Measurements from ENCODE around the gene MIA2. TPM values are rescaled to one million over a fixed set of nuclear protein-coding genes. Genes with fewer than 3 reads are reported as not detected.
A peak's percentile ranks its signal among the peaks of the same experiment; 100 is the strongest.

MIA2 gene
- total and polyA plus RNA-seq, 8 donors, result 23.6 to 72.4 (median 50.3) TPM

- Histone ChIP-seq H3K27me3 (no peaks in the 10 kb centered on the region), H3K4me3 (no peak overlapping the region), H3K27ac (no peak overlapping the region), H3K4me1 (peaks cover 0 to 22% (median 3%) of the 10 kb centered on the region in 4 donors), H3K9me3 (no peaks in the 10 kb centered on the region), H3K36me3 (no peaks in the 10 kb centered on the region)
- WGBS, 5 donors, result 38 to 65% (median 58%) methylated on average over 3 of the region's 3 CpGs
- intact Hi-C loops (cut with DNase I; ENCODE audit: low total_unique reads), result no loop called here
- DNase-seq, result no peak
- TF ChIP-seq POLR2AphosphoS5 (IDR thresholded peaks at IDR 0.05) (no peak), POLR2A (IDR thresholded peaks at IDR 0.05) (no peak), EP300 (IDR thresholded peaks at IDR 0.05) (no peak), CTCF (IDR thresholded peaks at IDR 0.05) (no peak)
These were observed 5.7 kb upstream of the MIA2 start for GRCh38 chr14:39228044-39228443.

DNA sequence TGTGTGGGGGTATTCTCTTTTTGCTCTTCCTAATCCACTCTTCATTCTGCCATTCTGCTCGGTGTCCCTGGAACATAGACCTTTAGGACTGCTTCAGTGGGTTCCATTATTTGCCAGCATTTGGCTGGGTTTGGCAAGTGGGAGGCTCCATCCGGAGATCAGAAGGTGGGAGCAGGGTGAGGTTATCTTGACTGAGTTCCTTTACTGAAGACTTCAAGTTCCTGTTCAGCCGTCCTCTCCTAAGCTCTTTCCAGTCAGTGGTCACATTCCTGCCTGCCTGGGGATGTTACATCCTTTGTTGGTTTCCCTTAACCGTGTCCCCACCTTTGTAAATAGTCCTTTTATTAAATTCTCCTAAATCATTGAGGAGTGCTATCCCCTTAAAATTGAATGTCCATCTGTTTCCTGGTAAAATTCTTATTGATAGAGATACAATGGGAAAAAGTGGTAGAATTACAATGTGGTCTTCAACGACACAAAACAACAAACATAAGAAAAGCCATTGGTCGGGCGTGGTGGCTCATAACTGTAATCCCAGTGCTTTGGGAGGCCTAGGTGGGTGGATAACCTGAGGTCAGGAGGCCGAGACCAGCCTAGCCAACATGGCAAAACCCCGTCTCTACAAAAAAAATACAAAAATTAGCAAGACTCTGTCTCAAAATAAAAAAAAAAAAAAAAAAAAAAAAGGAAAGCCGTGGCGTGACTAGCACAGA is 5.0 kb upstream of the MIA2 start:
- peaks cover 0 to 28% (median 7%) of the 10 kb centered on the region in 4 donors for H3K4me1 ChIP-seq
- H3K9me3 ChIP-seq, result no peaks in the 10 kb centered on the region
- H3K36me3 ChIP-seq, result no peaks in the 10 kb centered on the region
- H3K27me3 ChIP-seq, result no peaks in the 10 kb centered on the region
- no peak overlapping the region for H3K4me3 ChIP-seq
- WGBS, 5 donors, result 65 to 73% (median 70%) methylated on average over 11 of the region's 11 CpGs
- H3K27ac ChIP-seq, result no peak overlapping the region
- intact Hi-C loops (cut with DNase I; ENCODE audit: low total_unique reads), result no loop called here
- TF ChIP-seq CTCF (IDR thresholded peaks at IDR 0.05) (no peak), POLR2AphosphoS5 (IDR thresholded peaks at IDR 0.05) (no peak), EP300 (IDR thresholded peaks at IDR 0.05) (no peak), POLR2A (IDR thresholded peaks at IDR 0.05) (no peak)
- DNase-seq, result no peak

GRCh38 chr14:39229222-39229543 is 4.5 kb upstream of the MIA2 start:
- Histone ChIP-seq H3K4me3 (no peak overlapping the region), H3K36me3 (no peaks in the 10 kb centered on the region), H3K9me3 (no peaks in the 10 kb centered on the region), H3K27ac (no peak overlapping the region), H3K27me3 (no peaks in the 10 kb centered on the region), H3K4me1 (peaks cover 0 to 28% (median 7%) of the 10 kb centered on the region in 4 donors)
- DNase-seq, result peak in 1 of 2 donors; percentile 40
- intact Hi-C loops (cut with DNase I; ENCODE audit: low total_unique reads), result no loop called here
- no peak for TF ChIP-seq POLR2A (IDR thresholded peaks at IDR 0.05)
- WGBS, 5 donors, result 81 to 95% (median 89%) methylated on average over 1 of the region's 1 CpG

- Histone ChIP-seq H3K4me1 (peaks cover 0 to 28% (median 7%) of the 10 kb centered on the region in 4 donors), H3K27ac (no peak overlapping the region), H3K27me3 (no peaks in the 10 kb centered on the region), H3K36me3 (no peaks in the 10 kb centered on the region), H3K4me3 (no peak overlapping the region), H3K9me3 (no peaks in the 10 kb centered on the region)
- WGBS, 5 donors, result 77 to 93% (median 86%) methylated on average over 3 of the region's 3 CpGs
- intact Hi-C loops (cut with DNase I; ENCODE audit: low total_unique reads), result no loop called here
- DNase-seq, result no peak
- TF ChIP-seq CTCF (IDR thresholded peaks at IDR 0.05), result no peak
- no peak for TF ChIP-seq EP300 (IDR thresholded peaks at IDR 0.05)
- TF ChIP-seq POLR2AphosphoS5 (IDR thresholded peaks at IDR 0.05), result no peak
- no peak for TF ChIP-seq POLR2A (IDR thresholded peaks at IDR 0.05)
These were observed 4.1 kb upstream of the MIA2 start for GRCh38 chr14:39229601-39230110.

- Histone ChIP-seq H3K4me3 (no peak overlapping the region), H3K36me3 (no peaks in the 10 kb centered on the region), H3K9me3 (no peaks in the 10 kb centered on the region), H3K27ac (no peak overlapping the region), H3K4me1 (peaks cover 0 to 28% (median 7%) of the 10 kb centered on the region in 4 donors), H3K27me3 (no peaks in the 10 kb centered on the region)
- WGBS, 5 donors, result 66 to 87% (median 75%) methylated on average over 5 of the region's 5 CpGs
- intact Hi-C loops (cut with DNase I; ENCODE audit: low total_unique reads), result no loop called here
- no peak for DNase-seq
- no peak for TF ChIP-seq POLR2A (IDR thresholded peaks at IDR 0.05)
- TF ChIP-seq POLR2AphosphoS5 (IDR thresholded peaks at IDR 0.05), result no peak
- no peak for TF ChIP-seq EP300 (IDR thresholded peaks at IDR 0.05)
- TF ChIP-seq CTCF (IDR thresholded peaks at IDR 0.05), result no peak
These were observed 3.2 kb upstream of the MIA2 start for GRCh38 chr14:39230416-39231035.

All from stomach (tissue), 9 donors.